Calu3 (cell line): ENCODE measurements around the gene SLC25A19. TPM values are rescaled to one million over a fixed set of nuclear protein-coding genes. Genes with fewer than 3 reads are reported as not detected.
A peak's percentile ranks its signal among the peaks of the same experiment; 100 is the strongest.

Experiments
- BruUV-seq: library from RNA; stranded (reverse); fragments of 400-500 nt; replicated peaks from 2 replicates; lab custom pipeline; 2021; lab: Mats Ljungman, UMichigan
- CTCF ChIA-PET: fragments of 300-600 bp; sonication (Branson Sonifier 250); formaldehyde crosslinking; loops from one replicate; lab custom pipeline; 2022; ENCODE audit warnings: antibody characterized with exemption; lab: Charles Lee
- DNase-seq: peaks from one replicate; pipeline ENCODE4 v3.0.0; 2022
- H3K27ac Mint-ChIP-seq: one replicate; pipeline ENCODE4 v1.8.0; 2022; ENCODE audit warnings: mixed read lengths; ENCODE audit not compliant: unreplicated experiment
- H3K27me3 Mint-ChIP-seq: one replicate; pipeline ENCODE4 v1.8.0; 2022; ENCODE audit warnings: mixed read lengths; ENCODE audit not compliant: unreplicated experiment
- H3K36me3 Mint-ChIP-seq: one replicate; pipeline ENCODE4 v1.8.0; 2022; ENCODE audit warnings: mild to moderate bottlenecking, moderate library complexity, mixed read lengths; ENCODE audit not compliant: insufficient read depth, unreplicated experiment
- H3K4me1 Mint-ChIP-seq: one replicate; pipeline ENCODE4 v1.8.0; 2022; ENCODE audit warnings: mild to moderate bottlenecking, low read depth, mixed read lengths; ENCODE audit not compliant: unreplicated experiment
- H3K4me3 Mint-ChIP-seq: one replicate; pipeline ENCODE4 v1.8.0; 2022; ENCODE audit warnings: mild to moderate bottlenecking, low read depth, moderate library complexity, mixed read lengths; ENCODE audit not compliant: unreplicated experiment
- H3K9me3 Mint-ChIP-seq: one replicate; pipeline ENCODE4 v1.8.0; 2022; ENCODE audit warnings: low read depth, mixed read lengths; ENCODE audit not compliant: unreplicated experiment
- intact Hi-C: fragments of 100-400 bp; cut with micrococcal nuclease; formaldehyde crosslinking; loops from one replicate; pipeline ENCODE4 v1.10.0; 2022; ENCODE audit not compliant: unreplicated experiment
- total RNA-seq: library from RNA; stranded (reverse); gene quantifications from 2 replicates; pipeline ENCODE4 v1.2.3, GENCODE V29; 2022
- TF ChIP-seq, protein P1 (sequence below): fragments of 200-600 bp; IDR thresholded peaks from one replicate; pipeline ENCODE4 v1.8.0; 2022; ENCODE audit warnings: antibody characterized with exemption; ENCODE audit not compliant: unreplicated experiment

Gene SLC25A19
- total RNA-seq, 1 experiment from 2014 or later, result 26.7 TPM

GRCh38 chr17:75271955-75272847 is 17.0 kb downstream of the SLC25A19 start:
- no TSS peak for BruUV-seq
- Mint-ChIP-seq H3K4me3 (peak overlapping the region; percentile 91), H3K4me1 (peaks cover 13% of the 10 kb centered on the region), H3K36me3 (peaks cover 53% of the 10 kb centered on the region), H3K27ac (peak overlapping the region; percentile 73), H3K27me3 (no peaks in the 10 kb centered on the region), H3K9me3 (no peaks in the 10 kb centered on the region)
- TF ChIP-seq, protein P1, sequence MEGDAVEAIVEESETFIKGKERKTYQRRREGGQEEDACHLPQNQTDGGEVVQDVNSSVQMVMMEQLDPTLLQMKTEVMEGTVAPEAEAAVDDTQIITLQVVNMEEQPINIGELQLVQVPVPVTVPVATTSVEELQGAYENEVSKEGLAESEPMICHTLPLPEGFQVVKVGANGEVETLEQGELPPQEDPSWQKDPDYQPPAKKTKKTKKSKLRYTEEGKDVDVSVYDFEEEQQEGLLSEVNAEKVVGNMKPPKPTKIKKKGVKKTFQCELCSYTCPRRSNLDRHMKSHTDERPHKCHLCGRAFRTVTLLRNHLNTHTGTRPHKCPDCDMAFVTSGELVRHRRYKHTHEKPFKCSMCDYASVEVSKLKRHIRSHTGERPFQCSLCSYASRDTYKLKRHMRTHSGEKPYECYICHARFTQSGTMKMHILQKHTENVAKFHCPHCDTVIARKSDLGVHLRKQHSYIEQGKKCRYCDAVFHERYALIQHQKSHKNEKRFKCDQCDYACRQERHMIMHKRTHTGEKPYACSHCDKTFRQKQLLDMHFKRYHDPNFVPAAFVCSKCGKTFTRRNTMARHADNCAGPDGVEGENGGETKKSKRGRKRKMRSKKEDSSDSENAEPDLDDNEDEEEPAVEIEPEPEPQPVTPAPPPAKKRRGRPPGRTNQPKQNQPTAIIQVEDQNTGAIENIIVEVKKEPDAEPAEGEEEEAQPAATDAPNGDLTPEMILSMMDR, result no peak
- CTCF ChIA-PET, result interaction anchor here (0.6 to 2.6 kb wide), 5 partner anchors 11 to 158 kb away, joined by 3 to 32 read pairs (median 8); partner anchors contain the start of genes GGA3, MRPS7, NUP85 and SLC25A19
- intact Hi-C loops, result no loop called here
- DNase-seq, result no peak

DNA sequence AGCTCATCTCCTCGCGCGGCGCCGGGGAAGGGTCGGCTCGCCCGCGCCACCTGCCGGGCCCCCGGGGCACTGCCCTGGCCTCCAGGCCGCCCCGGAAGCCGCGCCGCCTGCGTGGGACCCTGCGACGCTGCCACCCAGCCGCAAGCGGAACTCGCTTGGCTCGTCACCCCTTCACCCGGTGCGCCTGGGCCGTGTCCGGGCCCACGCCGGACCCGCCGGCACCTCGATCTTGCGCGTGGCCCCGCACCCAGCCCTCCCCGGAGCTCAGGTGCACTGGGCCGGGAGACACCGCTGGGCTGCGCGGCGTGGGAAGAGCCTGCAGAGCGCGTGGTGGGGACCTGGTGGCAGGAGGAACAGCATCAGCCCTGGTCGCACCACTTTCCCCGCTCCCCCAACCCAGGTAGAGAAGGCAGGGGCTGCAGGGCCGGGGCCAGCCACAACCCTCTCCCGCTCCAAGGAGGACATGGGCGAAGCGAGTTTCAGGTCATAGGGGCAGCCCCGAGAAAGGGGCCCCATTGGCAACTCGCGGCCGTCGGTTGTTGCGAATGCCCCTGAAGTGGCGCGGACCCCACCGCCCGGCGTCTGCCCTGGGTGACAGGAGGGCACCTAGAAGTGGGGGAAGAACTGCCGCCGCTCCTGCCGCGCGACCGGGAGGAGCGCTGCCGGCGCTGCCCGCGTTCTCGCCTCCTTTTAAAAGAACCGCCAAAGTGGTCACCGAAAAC is 17.8 kb downstream of the SLC25A19 start:
- Mint-ChIP-seq H3K27ac (peak overlapping the region; percentile 73), H3K9me3 (no peaks in the 10 kb centered on the region), H3K4me3 (peak overlapping the region; percentile 91), H3K27me3 (no peaks in the 10 kb centered on the region), H3K4me1 (peaks cover 13% of the 10 kb centered on the region), H3K36me3 (peaks cover 59% of the 10 kb centered on the region)
- CTCF ChIA-PET, result interaction anchor here (0.5 to 2.6 kb wide), 22 partner anchors 9 to 375 kb away, joined by 3 to 32 read pairs (median 3); partner anchors contain the start of genes GGA3, GRB2, MRPS7 and NUP85
- DNase-seq, result peak; percentile 92
- no TSS peak for BruUV-seq
- TF ChIP-seq, protein P1, result peak; percentile 70
- intact Hi-C loops, result no loop called here

DNA sequence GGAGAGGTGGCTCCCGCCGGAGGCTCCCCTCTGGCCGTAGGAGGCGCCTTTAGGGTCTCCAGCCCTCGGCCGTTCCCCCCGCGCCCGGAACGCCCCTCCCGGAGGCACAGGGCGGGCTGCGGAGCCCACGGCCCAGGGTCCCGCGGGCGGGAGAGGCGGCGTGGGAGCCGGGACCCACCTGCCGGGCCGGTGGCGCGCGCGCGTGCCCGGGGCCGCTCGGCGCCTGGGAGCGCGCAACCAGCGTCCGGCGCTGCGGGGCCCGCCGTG is 18.3 kb downstream of the SLC25A19 start, which contains the start of gene MIF4GD:
MIF4GD (minus strand) TSS at position 266 of the 267 bp plus-strand sequence. CDS start 1,036 bp downstream, outside the sequence.
- DNase-seq, result no peak
- no peaks in the 10 kb centered on the region for H3K27me3 Mint-ChIP-seq
- peaks cover 13% of the 10 kb centered on the region for H3K4me1 Mint-ChIP-seq
- H3K4me3 Mint-ChIP-seq, result peak within 1 kb of the TSS; percentile 91
- TF ChIP-seq, protein P1, result no peak
- intact Hi-C loops, result no loop called here
- H3K27ac Mint-ChIP-seq, result peak within 1 kb of the TSS; percentile 89
- BruUV-seq, result no TSS peak
- peaks cover 62% of the 10 kb centered on the region for H3K36me3 Mint-ChIP-seq
- CTCF ChIA-PET, result interaction anchor here (0.5 to 2.6 kb wide), 21 partner anchors 9 to 375 kb away, joined by 3 to 32 read pairs (median 3); partner anchors contain the start of genes GGA3, GRB2, MRPS7 and SLC25A19
- H3K9me3 Mint-ChIP-seq, result no peaks in the 10 kb centered on the region

- intact Hi-C loops, result no loop called here
- H3K4me3 Mint-ChIP-seq, result peak overlapping the region; percentile 91
- H3K27ac Mint-ChIP-seq, result peak overlapping the region; percentile 89
- H3K9me3 Mint-ChIP-seq, result no peaks in the 10 kb centered on the region
- H3K36me3 Mint-ChIP-seq, result peaks cover 63% of the 10 kb centered on the region
- no peaks in the 10 kb centered on the region for H3K27me3 Mint-ChIP-seq
- BruUV-seq, result no TSS peak
- CTCF ChIA-PET, result interaction anchor here (0.5 to 2.6 kb wide), 22 partner anchors 9 to 376 kb away, joined by 3 to 32 read pairs (median 3); partner anchors contain the start of genes GGA3, GRB2, MRPS7 and SLC25A19
- DNase-seq, result peak; percentile 74
- TF ChIP-seq, protein P1, result peak; percentile 19
- H3K4me1 Mint-ChIP-seq, result peaks cover 13% of the 10 kb centered on the region
These were observed 18.8 kb downstream of the SLC25A19 start for GRCh38 chr17:75270218-75270965.
